HepG2 (cell line): ENCODE data around the gene ZNF33A. TPM values are rescaled to one million over a fixed set of nuclear protein-coding genes. Genes with fewer than 3 reads are reported as not detected.

Experiments
- AGO2 ChIP-seq: fragments of 200-400 bp; formaldehyde crosslinking; optimal IDR thresholded peaks from 2 replicates; pipeline ENCODE3; 2017; ENCODE audit warnings: mild to moderate bottlenecking, low read depth, low read length, moderate library complexity
- CHCHD3 ChIP-seq: sonication (generic); formaldehyde crosslinking; IDR thresholded peaks from 2 replicates; pipeline ENCODE4 v1.8.0; 2022; ENCODE audit warnings: mild to moderate bottlenecking, missing genetic modification reagents, moderate library complexity
- NFYB ChIP-seq: sonication (generic); formaldehyde crosslinking; IDR thresholded peaks from 2 replicates; pipeline ENCODE4 v1.4.0; 2020; ENCODE audit warnings: missing genetic modification reagents
- NR1H2 ChIP-seq: sonication (generic); formaldehyde crosslinking; IDR thresholded peaks from 2 replicates; pipeline ENCODE4 v1.8.1; 2022; ENCODE audit warnings: low read depth, missing genetic modification reagents, borderline replicate concordance
- PPARG ChIP-seq: conservative IDR thresholded peaks from 2 replicates; pipeline ENCODE4 v1.6.1; 2016; ENCODE audit warnings: missing biosample characterization, missing genetic modification reagents
- SNAPC2 ChIP-seq: sonication (generic); formaldehyde crosslinking; IDR thresholded peaks from 2 replicates; pipeline ENCODE4 v1.8.1; 2022; ENCODE audit warnings: mild to moderate bottlenecking, missing genetic modification reagents
- TEAD3 ChIP-seq: optimal IDR thresholded peaks from 2 replicates; pipeline ENCODE3; 2016; ENCODE audit warnings: borderline replicate concordance
- ZNF160 ChIP-seq: sonication (generic); formaldehyde crosslinking; IDR thresholded peaks from 2 replicates; pipeline ENCODE4 v1.8.0; 2022; ENCODE audit warnings: mild to moderate bottlenecking, inconsistent platforms, missing genetic modification reagents
- ZNF331 ChIP-seq: sonication (generic); formaldehyde crosslinking; IDR thresholded peaks from 2 replicates; pipeline ENCODE4 v1.4.0; 2020; ENCODE audit warnings: missing genetic modification reagents
- ZNF543 ChIP-seq: sonication (generic); formaldehyde crosslinking; IDR thresholded peaks from 2 replicates; pipeline ENCODE4 v1.4.0; 2020; ENCODE audit warnings: mild to moderate bottlenecking, missing genetic modification reagents
- ZNF605 ChIP-seq: sonication (generic); formaldehyde crosslinking; IDR thresholded peaks from 2 replicates; pipeline ENCODE4 v1.8.0; 2022; ENCODE audit warnings: mild to moderate bottlenecking, missing genetic modification reagents
- ZSCAN22 ChIP-seq: sonication (generic); formaldehyde crosslinking; IDR thresholded peaks from 2 replicates; pipeline ENCODE4 v1.4.0; 2020; ENCODE audit warnings: mild to moderate bottlenecking, missing genetic modification reagents
- ZSCAN30 ChIP-seq: sonication (generic); formaldehyde crosslinking; IDR thresholded peaks from 2 replicates; pipeline ENCODE4 v1.5.0; 2020; ENCODE audit warnings: mild to moderate bottlenecking, missing genetic modification reagents
- polyA plus RNA-seq, 8 experiments: library from polyadenylated mRNA; depleted of rRNA in 3 of 8; stranded (reverse) in 7 of 8; unstranded in 1 of 8; fragments of >200 nt; fragmentation: Illumina TruSeq in 4 of 8; extraction: Trizol in 4 of 8; gene quantifications; 2 replicates each; pipeline versions ENCODE4 v1.2.1 to v1.2.3, GENCODE V29; 2011 to 2016; ENCODE audit warnings: low read depth in 4 of 8, missing spikeins in 1 of 8, mixed read lengths in 1 of 8; ENCODE audit not compliant: insufficient read depth in 1 of 8
- total RNA-seq, 5 experiments: library from RNA; depleted of rRNA; stranded (reverse); fragments of >200 nt; fragmentation: Illumina TruSeq; extraction: Trizol; gene quantifications; 2 replicates each; pipeline ENCODE4 v1.2.3, GENCODE V29; 2016; ENCODE audit warnings: low read depth in 1 of 5
- TF ChIP-seq, protein P1 (sequence below): sonication (generic); formaldehyde crosslinking; IDR thresholded peaks from 2 replicates; pipeline ENCODE4 v1.5.0; 2020; ENCODE audit warnings: mild to moderate bottlenecking, missing genetic modification reagents, moderate library complexity
- TF ChIP-seq, protein P2 (sequence below): sonication (generic); formaldehyde crosslinking; IDR thresholded peaks from 2 replicates; pipeline ENCODE4 v1.5.0; 2020; ENCODE audit warnings: mild to moderate bottlenecking, missing genetic modification reagents
- TF ChIP-seq, protein P3 (sequence below): sonication (generic); formaldehyde crosslinking; conservative IDR thresholded peaks from 2 replicates; pipeline ENCODE4 v1.4.0; 2020; ENCODE audit warnings: missing genetic modification reagents
- TF ChIP-seq, protein P4 (sequence below): sonication (generic); formaldehyde crosslinking; IDR thresholded peaks from 2 replicates; pipeline ENCODE4 v1.5.0; 2020; ENCODE audit warnings: mild to moderate bottlenecking, missing genetic modification reagents, borderline replicate concordance
- TF ChIP-seq, protein P5 (sequence below): sonication (generic); formaldehyde crosslinking; IDR thresholded peaks from 2 replicates; pipeline ENCODE4 v1.5.0; 2020; ENCODE audit warnings: missing genetic modification reagents
- TF ChIP-seq, protein P6 (sequence below): sonication (generic); formaldehyde crosslinking; IDR thresholded peaks from 2 replicates; pipeline ENCODE4 v1.4.0; 2020; ENCODE audit warnings: missing genetic modification reagents

ZNF33A gene
- total and polyA plus RNA-seq, 2 of the 13 experiments (the other 11 are each of a cell fraction or from before 2014, with no cell fraction given): 13.1 to 22.5 TPM

DNA sequence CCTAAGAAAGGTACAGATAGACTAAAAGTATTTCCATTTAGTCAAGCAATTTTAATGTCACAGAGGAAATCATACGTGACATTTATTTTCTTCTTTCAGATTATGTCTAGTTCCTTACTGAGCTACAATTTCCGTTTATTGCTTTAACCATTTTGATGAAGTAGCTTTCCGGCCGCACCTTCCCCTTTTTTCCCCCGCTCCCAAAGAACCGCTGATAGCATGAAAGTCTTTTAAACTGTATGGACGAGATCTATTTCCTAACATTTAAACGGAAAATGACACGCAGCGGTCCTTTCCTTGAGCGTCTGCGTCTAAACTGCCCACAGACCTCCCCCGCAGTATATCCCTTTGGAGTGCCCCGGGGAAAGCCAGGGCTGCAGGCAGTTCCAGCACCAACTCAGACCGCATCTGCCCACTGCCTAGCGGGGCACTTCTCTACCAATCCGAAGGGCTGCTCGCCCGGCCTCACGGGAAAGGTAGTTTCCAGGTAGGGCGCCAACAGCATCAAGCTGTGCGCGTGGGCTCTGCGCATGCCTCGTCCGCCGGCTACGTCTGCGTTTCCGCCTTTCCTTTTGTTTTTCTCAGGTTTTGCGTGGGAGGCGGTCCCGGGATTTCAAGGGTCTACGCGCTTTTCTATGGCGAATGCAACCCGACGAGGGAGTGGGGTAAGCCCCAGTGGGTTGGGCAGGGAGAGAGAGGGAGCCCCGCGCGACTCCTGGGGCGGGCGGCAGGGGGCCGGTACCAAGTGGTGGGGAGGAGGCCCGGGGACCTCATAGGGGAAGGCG, at the start of gene ZNF33A (continued):
- TF ChIP-seq, protein P1, sequence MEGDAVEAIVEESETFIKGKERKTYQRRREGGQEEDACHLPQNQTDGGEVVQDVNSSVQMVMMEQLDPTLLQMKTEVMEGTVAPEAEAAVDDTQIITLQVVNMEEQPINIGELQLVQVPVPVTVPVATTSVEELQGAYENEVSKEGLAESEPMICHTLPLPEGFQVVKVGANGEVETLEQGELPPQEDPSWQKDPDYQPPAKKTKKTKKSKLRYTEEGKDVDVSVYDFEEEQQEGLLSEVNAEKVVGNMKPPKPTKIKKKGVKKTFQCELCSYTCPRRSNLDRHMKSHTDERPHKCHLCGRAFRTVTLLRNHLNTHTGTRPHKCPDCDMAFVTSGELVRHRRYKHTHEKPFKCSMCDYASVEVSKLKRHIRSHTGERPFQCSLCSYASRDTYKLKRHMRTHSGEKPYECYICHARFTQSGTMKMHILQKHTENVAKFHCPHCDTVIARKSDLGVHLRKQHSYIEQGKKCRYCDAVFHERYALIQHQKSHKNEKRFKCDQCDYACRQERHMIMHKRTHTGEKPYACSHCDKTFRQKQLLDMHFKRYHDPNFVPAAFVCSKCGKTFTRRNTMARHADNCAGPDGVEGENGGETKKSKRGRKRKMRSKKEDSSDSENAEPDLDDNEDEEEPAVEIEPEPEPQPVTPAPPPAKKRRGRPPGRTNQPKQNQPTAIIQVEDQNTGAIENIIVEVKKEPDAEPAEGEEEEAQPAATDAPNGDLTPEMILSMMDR: no peak
- TF ChIP-seq, protein P2, sequence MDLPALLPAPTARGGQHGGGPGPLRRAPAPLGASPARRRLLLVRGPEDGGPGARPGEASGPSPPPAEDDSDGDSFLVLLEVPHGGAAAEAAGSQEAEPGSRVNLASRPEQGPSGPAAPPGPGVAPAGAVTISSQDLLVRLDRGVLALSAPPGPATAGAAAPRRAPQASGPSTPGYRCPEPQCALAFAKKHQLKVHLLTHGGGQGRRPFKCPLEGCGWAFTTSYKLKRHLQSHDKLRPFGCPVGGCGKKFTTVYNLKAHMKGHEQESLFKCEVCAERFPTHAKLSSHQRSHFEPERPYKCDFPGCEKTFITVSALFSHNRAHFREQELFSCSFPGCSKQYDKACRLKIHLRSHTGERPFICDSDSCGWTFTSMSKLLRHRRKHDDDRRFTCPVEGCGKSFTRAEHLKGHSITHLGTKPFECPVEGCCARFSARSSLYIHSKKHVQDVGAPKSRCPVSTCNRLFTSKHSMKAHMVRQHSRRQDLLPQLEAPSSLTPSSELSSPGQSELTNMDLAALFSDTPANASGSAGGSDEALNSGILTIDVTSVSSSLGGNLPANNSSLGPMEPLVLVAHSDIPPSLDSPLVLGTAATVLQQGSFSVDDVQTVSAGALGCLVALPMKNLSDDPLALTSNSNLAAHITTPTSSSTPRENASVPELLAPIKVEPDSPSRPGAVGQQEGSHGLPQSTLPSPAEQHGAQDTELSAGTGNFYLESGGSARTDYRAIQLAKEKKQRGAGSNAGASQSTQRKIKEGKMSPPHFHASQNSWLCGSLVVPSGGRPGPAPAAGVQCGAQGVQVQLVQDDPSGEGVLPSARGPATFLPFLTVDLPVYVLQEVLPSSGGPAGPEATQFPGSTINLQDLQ: no peak; the same call in 1 of the 2 replicates
- no peak for TF ChIP-seq ZNF543 (CRISPR knock-in tag)
- no peak for TF ChIP-seq TEAD3
- no peak for TF ChIP-seq AGO2
- TF ChIP-seq CHCHD3: no peak
- no peak for TF ChIP-seq PPARG
- peak; percentile 83; the same call in 1 of the 2 replicates for TF ChIP-seq ZNF605 (CRISPR knock-in tag)
- TF ChIP-seq, protein P3, sequence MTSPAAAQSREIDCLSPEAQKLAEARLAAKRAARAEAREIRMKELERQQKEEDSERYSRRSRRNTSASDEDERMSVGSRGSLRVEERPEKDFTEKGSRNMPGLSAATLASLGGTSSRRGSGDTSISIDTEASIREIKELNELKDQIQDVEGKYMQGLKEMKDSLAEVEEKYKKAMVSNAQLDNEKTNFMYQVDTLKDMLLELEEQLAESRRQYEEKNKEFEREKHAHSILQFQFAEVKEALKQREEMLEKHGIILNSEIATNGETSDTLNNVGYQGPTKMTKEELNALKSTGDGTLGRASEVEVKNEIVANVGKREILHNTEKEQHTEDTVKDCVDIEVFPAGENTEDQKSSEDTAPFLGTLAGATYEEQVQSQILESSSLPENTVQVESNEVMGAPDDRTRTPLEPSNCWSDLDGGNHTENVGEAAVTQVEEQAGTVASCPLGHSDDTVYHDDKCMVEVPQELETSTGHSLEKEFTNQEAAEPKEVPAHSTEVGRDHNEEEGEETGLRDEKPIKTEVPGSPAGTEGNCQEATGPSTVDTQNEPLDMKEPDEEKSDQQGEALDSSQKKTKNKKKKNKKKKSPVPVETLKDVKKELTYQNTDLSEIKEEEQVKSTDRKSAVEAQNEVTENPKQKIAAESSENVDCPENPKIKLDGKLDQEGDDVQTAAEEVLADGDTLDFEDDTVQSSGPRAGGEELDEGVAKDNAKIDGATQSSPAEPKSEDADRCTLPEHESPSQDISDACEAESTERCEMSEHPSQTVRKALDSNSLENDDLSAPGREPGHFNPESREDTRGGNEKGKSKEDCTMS: no peak
- TF ChIP-seq NR1H2 (CRISPR knock-in tag): no peak
- no peak for TF ChIP-seq ZSCAN22 (CRISPR knock-in tag)
- TF ChIP-seq ZNF160 (CRISPR knock-in tag): peak; percentile 45; the same call in 1 of the 2 replicates
- no peak for TF ChIP-seq SNAPC2 (CRISPR knock-in tag)
- TF ChIP-seq, protein P4, sequence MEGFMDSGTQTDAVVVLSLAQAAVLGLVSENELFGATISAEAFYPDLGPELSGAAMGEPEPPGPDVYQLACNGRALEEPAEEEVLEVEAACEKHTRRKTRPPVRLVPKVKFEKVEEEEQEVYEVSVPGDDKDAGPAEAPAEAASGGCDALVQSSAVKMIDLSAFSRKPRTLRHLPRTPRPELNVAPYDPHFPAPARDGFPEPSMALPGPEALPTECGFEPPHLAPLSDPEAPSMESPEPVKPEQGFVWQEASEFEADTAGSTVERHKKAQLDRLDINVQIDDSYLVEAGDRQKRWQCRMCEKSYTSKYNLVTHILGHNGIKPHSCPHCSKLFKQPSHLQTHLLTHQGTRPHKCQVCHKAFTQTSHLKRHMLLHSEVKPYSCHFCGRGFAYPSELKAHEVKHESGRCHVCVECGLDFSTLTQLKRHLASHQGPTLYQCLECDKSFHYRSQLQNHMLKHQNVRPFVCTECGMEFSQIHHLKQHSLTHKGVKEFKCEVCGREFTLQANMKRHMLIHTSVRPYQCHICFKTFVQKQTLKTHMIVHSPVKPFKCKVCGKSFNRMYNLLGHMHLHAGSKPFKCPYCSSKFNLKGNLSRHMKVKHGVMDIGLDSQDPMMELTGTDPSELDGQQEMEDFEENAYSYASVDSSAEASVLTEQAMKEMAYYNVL (CRISPR knock-in tag): no peak; the same call in 1 of the 2 replicates
- TF ChIP-seq ZNF331 (CRISPR knock-in tag): peak; percentile 50; the same call in 1 of the 2 replicates
- TF ChIP-seq, protein P5, sequence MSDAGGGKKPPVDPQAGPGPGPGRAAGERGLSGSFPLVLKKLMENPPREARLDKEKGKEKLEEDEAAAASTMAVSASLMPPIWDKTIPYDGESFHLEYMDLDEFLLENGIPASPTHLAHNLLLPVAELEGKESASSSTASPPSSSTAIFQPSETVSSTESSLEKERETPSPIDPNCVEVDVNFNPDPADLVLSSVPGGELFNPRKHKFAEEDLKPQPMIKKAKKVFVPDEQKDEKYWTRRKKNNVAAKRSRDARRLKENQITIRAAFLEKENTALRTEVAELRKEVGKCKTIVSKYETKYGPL (CRISPR knock-in tag): no peak
- TF ChIP-seq ZSCAN30 (CRISPR knock-in tag): no peak
- peak; percentile 81 for TF ChIP-seq NFYB (CRISPR knock-in tag)
- TF ChIP-seq, protein P6, sequence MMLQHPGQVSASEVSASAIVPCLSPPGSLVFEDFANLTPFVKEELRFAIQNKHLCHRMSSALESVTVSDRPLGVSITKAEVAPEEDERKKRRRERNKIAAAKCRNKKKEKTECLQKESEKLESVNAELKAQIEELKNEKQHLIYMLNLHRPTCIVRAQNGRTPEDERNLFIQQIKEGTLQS (CRISPR knock-in tag): no peak
